Neural cell (in vitro differentiated cells): ENCODE measurements around the gene LNX1. TPM values are rescaled to one million over a fixed set of nuclear protein-coding genes. Genes with fewer than 3 reads are reported as not detected.

ENCODE experiments used
- H2AFZ ChIP-seq: fragments of 200-600, 300-800 bp; sonication (generic), shearing (Covaris generic); 2 replicates; pipeline ENCODE4 v1.6.0; 2014; ENCODE audit warnings: low read depth, mild to moderate bottlenecking, antibody characterized with exemption, low read length, moderate library complexity
- H3F3A ChIP-seq: fragments of 200-600 bp; shearing (Covaris generic); 2 replicates; pipeline ENCODE4 v1.6.1; 2016; ENCODE audit warnings: mild to moderate bottlenecking, moderate library complexity, mixed read lengths, antibody characterized with exemption, low read length; ENCODE audit not compliant: insufficient read depth, poor library complexity, severe bottlenecking
- H3K27ac ChIP-seq: fragments of 200-600, 300-800 bp; sonication (generic), shearing (Covaris generic); 2 replicates; pipeline ENCODE4 v1.5.1; 2014; ENCODE audit warnings: mild to moderate bottlenecking, low read length, moderate library complexity
- H3K27me3 ChIP-seq: fragments of 300-800, 200-600 bp; sonication (generic), shearing (Covaris generic); 2 replicates; pipeline ENCODE4 v1.6.0; 2014; ENCODE audit warnings: mild to moderate bottlenecking, low read depth, low read length, moderate library complexity; ENCODE audit not compliant: insufficient read depth
- H3K36me3 ChIP-seq: fragments of 300-800, 200-600 bp; sonication (generic), shearing (Covaris generic); 2 replicates; pipeline ENCODE4 v1.5.1; 2014; ENCODE audit warnings: mild to moderate bottlenecking, antibody characterized with exemption, low read length, moderate library complexity; ENCODE audit not compliant: insufficient read depth
- H3K4me2 ChIP-seq: fragments of 300-800, 200-600 bp; sonication (generic), shearing (Covaris generic); 2 replicates; pipeline ENCODE4 v1.6.0; 2014; ENCODE audit warnings: mild to moderate bottlenecking, low read length
- H3K4me3 ChIP-seq: fragments of 300-800, 200-600 bp; sonication (generic), shearing (Covaris generic); 2 replicates; pipeline ENCODE4 v1.5.1; 2014; ENCODE audit warnings: mild to moderate bottlenecking, low read length, moderate library complexity
- H3K79me2 ChIP-seq: fragments of 200-600 bp; shearing (Covaris generic); replicated peaks from 2 replicates; pipeline ENCODE4 v1.6.0; 2014; ENCODE audit warnings: mild to moderate bottlenecking, low read length, moderate library complexity; ENCODE audit not compliant: insufficient read depth
- H3K9ac ChIP-seq: fragments of 300-800, 200-600 bp; sonication (generic), shearing (Covaris generic); 2 replicates; pipeline ENCODE4 v1.6.1; 2016; ENCODE audit warnings: mild to moderate bottlenecking, low read length, mixed read lengths
- H3K9me2 ChIP-seq: fragments of 200-600 bp; shearing (Covaris generic); 2 replicates; pipeline ENCODE4 v1.6.1; 2016; ENCODE audit warnings: mild to moderate bottlenecking, low read length, mixed read lengths; ENCODE audit not compliant: insufficient read depth
- H3K9me3 ChIP-seq: fragments of 200-600, 300-800 bp; sonication (generic), shearing (Covaris generic); 2 replicates; pipeline ENCODE4 v1.6.1; 2016; ENCODE audit warnings: mild to moderate bottlenecking, mixed run types, low read length, moderate library complexity, mixed read lengths
- H4K20me1 ChIP-seq: fragments of 200-600 bp; shearing (Covaris generic); 2 replicates; pipeline ENCODE4 v1.6.1; 2016; ENCODE audit warnings: mild to moderate bottlenecking, mixed run types; ENCODE audit not compliant: insufficient read depth
- CTCF ChIP-seq: fragments of 450-650 bp; IDR thresholded peaks from 2 replicates; pipeline ENCODE4 v1.5.1; 2014; ENCODE audit warnings: antibody characterized with exemption, mild to moderate bottlenecking, moderate library complexity; ENCODE audit not compliant: poor library complexity, severe bottlenecking
- EP300 ChIP-seq: fragments of 450-650 bp; conservative IDR thresholded peaks from 2 replicates; pipeline ENCODE4 v1.6.1; 2014; ENCODE audit warnings: antibody characterized with exemption, mild to moderate bottlenecking, moderate library complexity; ENCODE audit not compliant: poor library complexity, severe bottlenecking
- EZH2 ChIP-seq: fragments of 200-600, 300-800 bp; shearing (Covaris generic), sonication (generic); IDR thresholded peaks from 2 replicates; pipeline ENCODE4 v1.6.1; 2014; ENCODE audit warnings: antibody characterized with exemption, low read length, borderline replicate concordance, mild to moderate bottlenecking; ENCODE audit not compliant: insufficient read depth, poor library complexity, severe bottlenecking
- MXI1 ChIP-seq: fragments of 450-650 bp; conservative IDR thresholded peaks from 2 replicates; pipeline ENCODE4 v1.6.1; 2014; ENCODE audit warnings: antibody characterized with exemption, mild to moderate bottlenecking; ENCODE audit not compliant: poor library complexity, severe bottlenecking
- POLR2AphosphoS5 ChIP-seq: IDR thresholded peaks from 2 replicates; pipeline ENCODE4 v1.6.1; 2012
- RAD21 ChIP-seq: fragments of 450-650 bp; conservative IDR thresholded peaks from 2 replicates; pipeline ENCODE4 v1.6.1; 2014; ENCODE audit warnings: antibody characterized with exemption, mild to moderate bottlenecking, moderate library complexity
- REST ChIP-seq: IDR thresholded peaks from 2 replicates; pipeline ENCODE4 v1.6.1; 2012; ENCODE audit warnings: borderline replicate concordance
- SMC3 ChIP-seq: fragments of 450-650 bp; conservative IDR thresholded peaks from 2 replicates; pipeline ENCODE4 v1.6.1; 2014; ENCODE audit warnings: antibody characterized with exemption, mild to moderate bottlenecking, moderate library complexity; ENCODE audit not compliant: poor library complexity
- TAF1 ChIP-seq: IDR thresholded peaks from 2 replicates; pipeline ENCODE4 v1.6.1; 2012; ENCODE audit warnings: low read depth
- polyA plus RNA-seq: library from polyadenylated mRNA; depleted of rRNA; stranded (reverse); fragments of >200 nt; gene quantifications from 2 replicates; pipeline ENCODE4 v1.2.3, GENCODE V29; 2014

Gene LNX1
- polyA plus RNA-seq, 1 donor from 2014 or later: 3.4 TPM

DNA sequence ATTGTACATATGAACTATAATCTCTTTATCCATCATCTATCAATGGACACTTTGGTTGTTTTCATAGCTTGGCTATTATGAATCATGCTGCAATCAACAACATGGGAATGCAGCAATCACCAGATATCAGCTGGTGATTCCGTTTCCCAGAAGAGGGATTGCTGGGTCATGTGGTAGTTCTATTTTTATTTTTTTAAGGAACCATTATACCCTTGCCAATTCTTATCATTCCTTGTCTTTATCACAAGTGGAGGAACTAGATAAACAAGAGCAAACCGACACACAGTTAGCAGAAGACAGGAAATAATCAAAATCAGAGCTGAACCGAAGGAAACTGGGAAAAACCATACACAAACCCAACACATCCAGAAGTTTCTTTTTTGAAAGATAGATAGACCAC is 14.5 kb upstream of the LNX1 start:
- no peaks in the 10 kb centered on the region for H3K27me3 ChIP-seq
- no peaks in the 10 kb centered on the region for H3K79me2 ChIP-seq
- H3K36me3 ChIP-seq: no peaks in the 10 kb centered on the region
- H3F3A ChIP-seq: no peaks in the 10 kb centered on the region
- peaks cover 2% of the 10 kb centered on the region for H3K9me2 ChIP-seq
- TF ChIP-seq RAD21 (no peak), EZH2 (no peak), SMC3 (no peak), MXI1 (no peak), POLR2AphosphoS5 (no peak), REST (no peak), CTCF (no peak), EP300 (no peak), TAF1 (no peak)
- no peaks in the 10 kb centered on the region for H3K9me3 ChIP-seq
- no peak overlapping the region for H3K27ac ChIP-seq
- no peak overlapping the region for H3K4me3 ChIP-seq
- no peaks in the 10 kb centered on the region for H4K20me1 ChIP-seq
- H3K9ac ChIP-seq: no peak overlapping the region
- no peak overlapping the region for H2AFZ ChIP-seq
- H3K4me2 ChIP-seq: no peak overlapping the region

- Histone ChIP-seq H3K9me3 (no peaks in the 10 kb centered on the region), H3K36me3 (no peaks in the 10 kb centered on the region), H3K4me2 (no peak overlapping the region), H3K4me3 (no peak overlapping the region), H3K27me3 (no peaks in the 10 kb centered on the region), H3K27ac (no peak overlapping the region), H3K79me2 (no peaks in the 10 kb centered on the region), H4K20me1 (no peaks in the 10 kb centered on the region), H3F3A (no peaks in the 10 kb centered on the region), H3K9me2 (no peaks in the 10 kb centered on the region), H3K9ac (no peak overlapping the region), H2AFZ (no peak overlapping the region)
- no peak for TF ChIP-seq CTCF
- no peak for TF ChIP-seq POLR2AphosphoS5
- TF ChIP-seq MXI1: no peak
- no peak for TF ChIP-seq EP300
- no peak for TF ChIP-seq SMC3
- no peak for TF ChIP-seq EZH2
- no peak for TF ChIP-seq RAD21
- no peak for TF ChIP-seq TAF1
- no peak for TF ChIP-seq REST
These were observed 11.1 kb upstream of the LNX1 start for GRCh38 chr4:53602390-53602789.
